Pancreas (tissue), 10 donors: ENCODE measurements around the gene DDX20. TPM values are rescaled to one million over a fixed set of nuclear protein-coding genes. Genes with fewer than 3 reads are reported as not detected.
A peak's percentile ranks its signal among the peaks of the same experiment; 100 is the strongest.

ENCODE experiments used
- ATAC-seq, 4 donors: fragments of 200-7000 bp; cut with Tn5 transposase; one replicate each; pipeline versions ENCODE4 v1.8.0 to v1.9.1; 2020; ENCODE audit warnings: mild to moderate bottlenecking in 4 of 4, moderate library complexity in 4 of 4
- DNase-seq, 6 donors: peaks; one replicate each; pipeline ENCODE4 v3.0.0-alpha.2; 2020
- FAIRE-seq: peaks from 2 replicates; lab custom pipeline; 2012; peaks lifted over from hg19 to GRCh38; lab: Jason Lieb, UNC
- H3K27ac ChIP-seq, 4 donors: fragments of 200-600 bp; sonication (generic); 1 replicate in 3 of 4; 2 replicates in 1 of 4; pipeline versions ENCODE4 v1.5.0 to v1.8.0; 2020
- H3K27me3 ChIP-seq, 4 donors: fragments of 200-600 bp; one replicate each; pipeline ENCODE4 v1.8.0; 2021
- H3K36me3 ChIP-seq, 3 donors: fragments of 200-600 bp; sonication (generic) in 1 of 3; one replicate each; pipeline versions ENCODE4 v1.5.0 to v1.8.0; 2020 to 2021
- H3K4me1 ChIP-seq, 3 donors: fragments of 200-600 bp; one replicate each; pipeline ENCODE4 v1.8.0; 2021
- H3K4me3 ChIP-seq, 4 donors: fragments of 200-600 bp; sonication (generic) in 2 of 4; one replicate each; pipeline versions ENCODE4 v1.5.0 to v1.8.0; 2020 to 2021
- H3K9me3 ChIP-seq, 4 donors: fragments of 200-600 bp; one replicate each; pipeline ENCODE4 v1.8.0; 2021
- WGBS, 2 donors: extraction: QIAGEN DNeasy Blood & Tissue Kit; methylation state at CpG; one replicate each; pipeline ENCODE4 v1.1.7; 2013; 5-methylcytosine and 5-hydroxymethylcytosine counted together
- intact Hi-C, 3 donors: fragments of 100-400 bp; cut with DNase I; formaldehyde crosslinking; loops; one replicate each; pipeline versions ENCODE4 v1.11.1 to v1.14.2; 2022
- polyA plus RNA-seq, 2 donors: library from polyadenylated mRNA; stranded (reverse); fragments of 200-250 nt; gene quantifications; one replicate each; pipeline ENCODE4 v1.2.3, GENCODE V29; 2013
- total RNA-seq, 6 donors: library from RNA; stranded (reverse); fragmentation: NEBNext Ultra II Directional in 4 of 6; extraction: Animal tissue kit (Norgen Biotek cat#: 25700) in 4 of 6; gene quantifications; one replicate each; pipeline versions ENCODE4 v1.2.1 to v1.2.4, GENCODE V29; 2021 to 2023
- TF ChIP-seq, protein P1 (sequence below), 4 donors: fragments of 200-600 bp; sonication (generic) in 3 of 4; IDR thresholded peaks; one replicate each; pipeline versions ENCODE4 v1.5.0 to v1.8.0; 2021; ENCODE audit warnings: antibody characterized with exemption in 4 of 4
- donor health status: healthy with polysubstance abuse.
- donor health status: DM: no; HTN: no; CAD: no; lungs with moderate emphysema.
- donor health status: DM: no; HTN: no; CAD: no.
- donor health status: control.
- donor health status: control.
- donor health status: Bipolar disorder and iron deficiency.
- donor health status: DM: yes; HTN: yes; CAD: no.
- donor health status: DM: no; HTN: no; CAD: no.
- donor health status: DM: no; HTN: no; CAD: no.
- donor health status: DM: yes; HTN: yes; CAD: no.

Gene DDX20
- total and polyA plus RNA-seq, 8 donors: 2.4 to 6.8 (median 4.3) TPM

GRCh38 chr1:111747282-111747734, 8.4 kb upstream of the DDX20 start:
- no peaks in the 10 kb centered on the region for H3K9me3 ChIP-seq
- DNase-seq: peak in 2 of 6 donors; percentile 37 to 50
- no peaks in the 10 kb centered on the region for H3K36me3 ChIP-seq
- H3K27ac ChIP-seq: no peak overlapping the region
- H3K4me3 ChIP-seq: no peak overlapping the region
- TF ChIP-seq, protein P1, sequence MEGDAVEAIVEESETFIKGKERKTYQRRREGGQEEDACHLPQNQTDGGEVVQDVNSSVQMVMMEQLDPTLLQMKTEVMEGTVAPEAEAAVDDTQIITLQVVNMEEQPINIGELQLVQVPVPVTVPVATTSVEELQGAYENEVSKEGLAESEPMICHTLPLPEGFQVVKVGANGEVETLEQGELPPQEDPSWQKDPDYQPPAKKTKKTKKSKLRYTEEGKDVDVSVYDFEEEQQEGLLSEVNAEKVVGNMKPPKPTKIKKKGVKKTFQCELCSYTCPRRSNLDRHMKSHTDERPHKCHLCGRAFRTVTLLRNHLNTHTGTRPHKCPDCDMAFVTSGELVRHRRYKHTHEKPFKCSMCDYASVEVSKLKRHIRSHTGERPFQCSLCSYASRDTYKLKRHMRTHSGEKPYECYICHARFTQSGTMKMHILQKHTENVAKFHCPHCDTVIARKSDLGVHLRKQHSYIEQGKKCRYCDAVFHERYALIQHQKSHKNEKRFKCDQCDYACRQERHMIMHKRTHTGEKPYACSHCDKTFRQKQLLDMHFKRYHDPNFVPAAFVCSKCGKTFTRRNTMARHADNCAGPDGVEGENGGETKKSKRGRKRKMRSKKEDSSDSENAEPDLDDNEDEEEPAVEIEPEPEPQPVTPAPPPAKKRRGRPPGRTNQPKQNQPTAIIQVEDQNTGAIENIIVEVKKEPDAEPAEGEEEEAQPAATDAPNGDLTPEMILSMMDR (IDR thresholded peaks at IDR 0.05): peak in 2 of 4 donors; percentile 22 to 44
- H3K27me3 ChIP-seq: no peaks in the 10 kb centered on the region
- WGBS, 2 donors: 27 to 30% methylated on average over 3 of the region's 3 CpGs
- peak in 3 of 4 donors; percentile 53 to 85 (median 77) for ATAC-seq
- no peaks in the 10 kb centered on the region for H3K4me1 ChIP-seq
- intact Hi-C loops: no loop called here
- no peak for FAIRE-seq

DNA sequence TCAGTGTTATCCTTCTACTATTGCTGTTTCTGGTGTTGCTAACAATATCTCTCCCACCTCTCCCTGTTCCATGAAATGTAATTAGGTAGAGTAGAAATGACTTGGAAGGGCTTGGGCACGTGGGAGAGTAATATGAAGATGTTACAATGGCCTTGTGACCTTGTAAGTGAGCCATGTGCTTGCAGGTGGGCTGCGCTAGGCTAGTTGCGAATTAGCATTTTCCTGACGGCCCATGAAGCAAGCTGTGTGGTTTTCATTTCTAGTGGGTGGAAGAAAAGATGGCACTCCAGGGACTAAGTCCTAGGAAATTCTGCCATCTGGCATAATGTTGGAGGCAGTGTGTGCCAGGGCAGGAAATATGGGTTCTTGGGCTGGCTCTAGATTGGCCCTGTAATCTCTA, 7.8 kb upstream of the DDX20 start:
- Histone ChIP-seq H3K9me3 (no peaks in the 10 kb centered on the region), H3K27me3 (no peaks in the 10 kb centered on the region), H3K4me3 (no peak overlapping the region), H3K27ac (no peak overlapping the region), H3K36me3 (no peaks in the 10 kb centered on the region), H3K4me1 (no peaks in the 10 kb centered on the region)
- intact Hi-C loops: no loop called here
- WGBS, 2 donors: 82 to 90% methylated on average over 4 of the region's 4 CpGs
- TF ChIP-seq, protein P1 (IDR thresholded peaks at IDR 0.05): no peak
- ATAC-seq (no peak), FAIRE-seq (no peak), DNase-seq (no peak)

DNA sequence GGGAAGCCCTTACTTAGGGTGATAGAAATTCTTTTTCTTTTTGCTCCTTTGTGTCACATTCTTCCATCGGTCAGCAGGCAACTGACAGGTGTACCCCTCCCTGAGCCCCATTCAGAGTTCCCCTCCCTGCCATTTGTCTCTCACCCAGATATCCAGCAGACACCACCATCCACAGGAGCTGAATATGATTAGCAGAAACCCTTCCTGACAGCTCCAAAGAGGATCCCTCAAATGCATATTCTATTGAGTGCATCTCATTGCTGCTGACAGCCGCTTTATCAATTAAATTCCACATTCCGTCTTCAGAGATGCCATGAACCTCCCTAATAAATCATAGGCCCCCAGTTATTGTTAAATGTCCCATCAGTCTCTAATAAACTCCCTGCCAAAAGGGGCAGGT, 6.1 kb upstream of the DDX20 start:
- no peak for ATAC-seq
- no peak for FAIRE-seq

GRCh38 chr1:111750856-111751255, 4.8 kb upstream of the DDX20 start:
- 59 to 78% methylated on average over 2 of the region's 2 CpGs for WGBS, 2 donors
- H3K36me3 ChIP-seq: no peaks in the 10 kb centered on the region
- FAIRE-seq (no peak), ATAC-seq (no peak), DNase-seq (no peak)
- intact Hi-C loops: no loop called here
- no peaks in the 10 kb centered on the region for H3K27me3 ChIP-seq
- no peaks in the 10 kb centered on the region for H3K4me1 ChIP-seq
- H3K4me3 ChIP-seq: no peak overlapping the region
- TF ChIP-seq, protein P1 (IDR thresholded peaks at IDR 0.05): no peak
- H3K9me3 ChIP-seq: no peaks in the 10 kb centered on the region
- H3K27ac ChIP-seq: no peak overlapping the region

More for the DNA sequence above, 6.1 kb upstream of the DDX20 start:
- 77 to 86% methylated on average over 3 of the region's 3 CpGs for WGBS, 2 donors
- no peaks in the 10 kb centered on the region for H3K36me3 ChIP-seq
- TF ChIP-seq, protein P1 (IDR thresholded peaks at IDR 0.05): no peak
- DNase-seq: no peak
- no peak overlapping the region for H3K27ac ChIP-seq
- H3K4me3 ChIP-seq: no peak overlapping the region
- H3K9me3 ChIP-seq: no peaks in the 10 kb centered on the region
- H3K4me1 ChIP-seq: no peaks in the 10 kb centered on the region
- no peaks in the 10 kb centered on the region for H3K27me3 ChIP-seq
- intact Hi-C loops: no loop called here

- intact Hi-C loops: no loop called here
- FAIRE-seq (no peak), ATAC-seq (no peak), DNase-seq (no peak)
- TF ChIP-seq, protein P1 (IDR thresholded peaks at IDR 0.05): no peak
- H3K36me3 ChIP-seq: no peaks in the 10 kb centered on the region
- 35 to 37% methylated on average over 2 of the region's 2 CpGs for WGBS, 2 donors
- H3K4me3 ChIP-seq: no peak overlapping the region
- no peaks in the 10 kb centered on the region for H3K27me3 ChIP-seq
- no peaks in the 10 kb centered on the region for H3K9me3 ChIP-seq
- H3K27ac ChIP-seq: no peak overlapping the region
- H3K4me1 ChIP-seq: peaks cover 0 to 5% (median 0%) of the 10 kb centered on the region in 3 donors
Observed at GRCh38 chr1:111751906-111752575, 3.7 kb upstream of the DDX20 start.
